ENCODE results near the gene AOPEP. TPM values are rescaled to one million over a fixed set of nuclear protein-coding genes. Genes with fewer than 3 reads are reported as not detected.

The AOPEP gene
- polyA plus RNA-seq, 1 donor from 2014 or later, result 10.0 TPM

DNA sequence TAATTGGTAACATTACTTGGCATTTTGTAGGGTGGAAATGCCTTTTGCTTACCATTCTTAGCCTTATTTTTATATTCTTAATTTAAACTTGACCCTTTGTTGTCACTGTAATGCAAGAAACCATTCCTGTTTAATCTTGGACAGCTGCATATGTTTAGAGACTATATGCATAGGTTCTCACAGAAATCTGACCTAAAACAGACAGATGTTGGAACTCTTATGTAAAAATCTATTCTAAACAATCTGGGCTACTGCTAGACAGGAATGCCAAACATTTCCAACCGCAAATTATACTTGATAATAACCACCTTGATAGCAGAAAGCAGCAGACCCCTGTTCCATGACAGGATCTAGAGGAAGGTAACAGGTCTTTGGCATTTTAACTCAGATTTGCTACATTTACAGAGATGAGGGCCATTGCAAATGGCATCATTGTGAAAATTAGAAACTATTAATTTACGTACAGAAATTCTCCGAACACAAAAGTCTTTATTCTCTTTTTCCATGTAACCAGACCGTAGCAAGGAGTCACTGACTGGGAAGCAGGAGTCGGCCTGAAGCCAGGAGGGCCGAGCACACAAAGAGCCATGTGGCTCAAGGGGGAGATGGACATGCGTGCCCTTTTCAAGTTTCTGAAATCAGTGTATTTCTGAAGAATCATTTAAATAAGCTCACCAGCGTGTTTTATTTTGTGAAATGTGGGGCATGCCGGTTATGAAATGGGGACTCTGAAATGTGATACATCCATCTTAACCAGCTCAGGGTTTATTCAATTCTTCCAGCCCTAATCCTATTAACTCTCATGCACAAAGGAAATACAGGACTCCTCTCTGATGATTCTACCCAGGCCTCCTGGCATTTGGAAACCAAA is 139.3 kb downstream of the AOPEP start:
- Histone ChIP-seq H3K79me2 (replicated peaks; ENCODE audit: insufficient read depth, low read length) (no peaks in the 10 kb centered on the region), H3F3A (ENCODE audit: insufficient read depth, low read length, poor library complexity, severe bottlenecking) (no peaks in the 10 kb centered on the region), H3K4me3 (ENCODE audit: low read length) (no peak overlapping the region), H3K9me3 (ENCODE audit: low read length) (no peaks in the 10 kb centered on the region), H3K36me3 (ENCODE audit: insufficient read depth, low read length) (no peaks in the 10 kb centered on the region), H3K27ac (ENCODE audit: low read length) (no peak overlapping the region), H4K20me1 (ENCODE audit: insufficient read depth) (no peaks in the 10 kb centered on the region), H3K9me2 (ENCODE audit: insufficient read depth, low read length) (no peaks in the 10 kb centered on the region), H2AFZ (ENCODE audit: low read depth, low read length) (no peak overlapping the region), H3K27me3 (ENCODE audit: insufficient read depth, low read depth, low read length) (no peaks in the 10 kb centered on the region), H3K9ac (ENCODE audit: low read length) (no peak overlapping the region), H3K4me2 (ENCODE audit: low read length) (no peak overlapping the region)
- TF ChIP-seq POLR2AphosphoS5 (IDR thresholded peaks at IDR 0.05) (no peak), TAF1 (IDR thresholded peaks at IDR 0.05; ENCODE audit: low read depth) (no peak), SMC3 (conservative IDR thresholded peaks at IDR 0.05; ENCODE audit: poor library complexity) (no peak), EZH2 (IDR thresholded peaks at IDR 0.05; ENCODE audit: borderline replicate concordance, insufficient read depth, low read length, poor library complexity, severe bottlenecking) (no peak), EP300 (conservative IDR thresholded peaks at IDR 0.05; ENCODE audit: poor library complexity, severe bottlenecking) (no peak), MXI1 (conservative IDR thresholded peaks at IDR 0.05; ENCODE audit: poor library complexity, severe bottlenecking) (no peak), RAD21 (conservative IDR thresholded peaks at IDR 0.05) (no peak)
- TF ChIP-seq, protein P1, sequence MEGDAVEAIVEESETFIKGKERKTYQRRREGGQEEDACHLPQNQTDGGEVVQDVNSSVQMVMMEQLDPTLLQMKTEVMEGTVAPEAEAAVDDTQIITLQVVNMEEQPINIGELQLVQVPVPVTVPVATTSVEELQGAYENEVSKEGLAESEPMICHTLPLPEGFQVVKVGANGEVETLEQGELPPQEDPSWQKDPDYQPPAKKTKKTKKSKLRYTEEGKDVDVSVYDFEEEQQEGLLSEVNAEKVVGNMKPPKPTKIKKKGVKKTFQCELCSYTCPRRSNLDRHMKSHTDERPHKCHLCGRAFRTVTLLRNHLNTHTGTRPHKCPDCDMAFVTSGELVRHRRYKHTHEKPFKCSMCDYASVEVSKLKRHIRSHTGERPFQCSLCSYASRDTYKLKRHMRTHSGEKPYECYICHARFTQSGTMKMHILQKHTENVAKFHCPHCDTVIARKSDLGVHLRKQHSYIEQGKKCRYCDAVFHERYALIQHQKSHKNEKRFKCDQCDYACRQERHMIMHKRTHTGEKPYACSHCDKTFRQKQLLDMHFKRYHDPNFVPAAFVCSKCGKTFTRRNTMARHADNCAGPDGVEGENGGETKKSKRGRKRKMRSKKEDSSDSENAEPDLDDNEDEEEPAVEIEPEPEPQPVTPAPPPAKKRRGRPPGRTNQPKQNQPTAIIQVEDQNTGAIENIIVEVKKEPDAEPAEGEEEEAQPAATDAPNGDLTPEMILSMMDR (IDR thresholded peaks at IDR 0.05; ENCODE audit: poor library complexity, severe bottlenecking), result no peak
- TF ChIP-seq, protein P2, sequence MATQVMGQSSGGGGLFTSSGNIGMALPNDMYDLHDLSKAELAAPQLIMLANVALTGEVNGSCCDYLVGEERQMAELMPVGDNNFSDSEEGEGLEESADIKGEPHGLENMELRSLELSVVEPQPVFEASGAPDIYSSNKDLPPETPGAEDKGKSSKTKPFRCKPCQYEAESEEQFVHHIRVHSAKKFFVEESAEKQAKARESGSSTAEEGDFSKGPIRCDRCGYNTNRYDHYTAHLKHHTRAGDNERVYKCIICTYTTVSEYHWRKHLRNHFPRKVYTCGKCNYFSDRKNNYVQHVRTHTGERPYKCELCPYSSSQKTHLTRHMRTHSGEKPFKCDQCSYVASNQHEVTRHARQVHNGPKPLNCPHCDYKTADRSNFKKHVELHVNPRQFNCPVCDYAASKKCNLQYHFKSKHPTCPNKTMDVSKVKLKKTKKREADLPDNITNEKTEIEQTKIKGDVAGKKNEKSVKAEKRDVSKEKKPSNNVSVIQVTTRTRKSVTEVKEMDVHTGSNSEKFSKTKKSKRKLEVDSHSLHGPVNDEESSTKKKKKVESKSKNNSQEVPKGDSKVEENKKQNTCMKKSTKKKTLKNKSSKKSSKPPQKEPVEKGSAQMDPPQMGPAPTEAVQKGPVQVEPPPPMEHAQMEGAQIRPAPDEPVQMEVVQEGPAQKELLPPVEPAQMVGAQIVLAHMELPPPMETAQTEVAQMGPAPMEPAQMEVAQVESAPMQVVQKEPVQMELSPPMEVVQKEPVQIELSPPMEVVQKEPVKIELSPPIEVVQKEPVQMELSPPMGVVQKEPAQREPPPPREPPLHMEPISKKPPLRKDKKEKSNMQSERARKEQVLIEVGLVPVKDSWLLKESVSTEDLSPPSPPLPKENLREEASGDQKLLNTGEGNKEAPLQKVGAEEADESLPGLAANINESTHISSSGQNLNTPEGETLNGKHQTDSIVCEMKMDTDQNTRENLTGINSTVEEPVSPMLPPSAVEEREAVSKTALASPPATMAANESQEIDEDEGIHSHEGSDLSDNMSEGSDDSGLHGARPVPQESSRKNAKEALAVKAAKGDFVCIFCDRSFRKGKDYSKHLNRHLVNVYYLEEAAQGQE (IDR thresholded peaks at IDR 0.05; ENCODE audit: borderline replicate concordance), result no peak

GRCh38 chr9:94866770-94867169 is 140.3 kb downstream of the AOPEP start:
- Histone ChIP-seq H3K9me2 (ENCODE audit: insufficient read depth, low read length) (no peaks in the 10 kb centered on the region), H3K27me3 (ENCODE audit: insufficient read depth, low read depth, low read length) (no peaks in the 10 kb centered on the region), H3K79me2 (replicated peaks; ENCODE audit: insufficient read depth, low read length) (no peaks in the 10 kb centered on the region), H4K20me1 (ENCODE audit: insufficient read depth) (no peaks in the 10 kb centered on the region), H3K4me3 (ENCODE audit: low read length) (no peak overlapping the region), H3K4me2 (ENCODE audit: low read length) (no peak overlapping the region), H3K27ac (ENCODE audit: low read length) (no peak overlapping the region), H3F3A (ENCODE audit: insufficient read depth, low read length, poor library complexity, severe bottlenecking) (no peaks in the 10 kb centered on the region), H3K9me3 (ENCODE audit: low read length) (no peaks in the 10 kb centered on the region), H3K36me3 (ENCODE audit: insufficient read depth, low read length) (no peaks in the 10 kb centered on the region), H3K9ac (ENCODE audit: low read length) (no peak overlapping the region), H2AFZ (ENCODE audit: low read depth, low read length) (no peak overlapping the region)
- TF ChIP-seq, protein P2 (IDR thresholded peaks at IDR 0.05; ENCODE audit: borderline replicate concordance), result no peak
- TF ChIP-seq SMC3 (conservative IDR thresholded peaks at IDR 0.05; ENCODE audit: poor library complexity) (no peak), POLR2AphosphoS5 (IDR thresholded peaks at IDR 0.05) (no peak), RAD21 (conservative IDR thresholded peaks at IDR 0.05) (no peak), MXI1 (conservative IDR thresholded peaks at IDR 0.05; ENCODE audit: poor library complexity, severe bottlenecking) (no peak), EP300 (conservative IDR thresholded peaks at IDR 0.05; ENCODE audit: poor library complexity, severe bottlenecking) (no peak), EZH2 (IDR thresholded peaks at IDR 0.05; ENCODE audit: borderline replicate concordance, insufficient read depth, low read length, poor library complexity, severe bottlenecking) (no peak), TAF1 (IDR thresholded peaks at IDR 0.05; ENCODE audit: low read depth) (no peak)
- TF ChIP-seq, protein P1 (IDR thresholded peaks at IDR 0.05; ENCODE audit: poor library complexity, severe bottlenecking), result no peak
